ENCODE data around the gene CCNDBP1.

CCNDBP1 gene

DNA sequence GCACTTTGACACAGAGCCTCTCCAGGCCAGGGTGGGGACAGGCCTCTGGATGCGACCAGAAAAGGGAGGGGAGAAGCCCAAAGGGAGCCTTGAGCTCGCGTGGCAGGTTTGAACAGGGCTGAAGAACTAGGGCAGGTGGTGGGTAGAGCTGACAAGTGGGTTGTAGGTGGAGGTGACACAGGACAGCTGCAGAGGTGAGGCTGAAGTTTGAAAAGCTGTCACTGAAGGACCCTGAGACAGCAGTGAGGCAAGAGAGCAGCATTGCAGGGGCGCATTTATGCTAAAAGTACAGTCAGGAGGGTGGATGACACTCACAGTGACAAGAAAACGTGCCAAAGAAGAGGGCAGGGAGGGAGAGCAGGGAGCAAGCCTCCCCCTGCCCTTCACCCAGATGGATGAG lies 57.4 kb downstream of the CCNDBP1 start:
- H3K79me2 ChIP-seq (ENCODE audit: control insufficient read depth, low read length), result no peaks in the 10 kb centered on the region
- no peaks in the 10 kb centered on the region for H3F3A ChIP-seq (ENCODE audit: control insufficient read depth, insufficient read depth)
- no peaks in the 10 kb centered on the region for H3K36me3 ChIP-seq (ENCODE audit: control insufficient read depth, low read length)
- H3K4me1 ChIP-seq (ENCODE audit: control insufficient read depth, low read length), result no peaks in the 10 kb centered on the region
- no peak overlapping the region for H3K27ac ChIP-seq (ENCODE audit: low read depth, low read length)
- H3K27me3 ChIP-seq (ENCODE audit: control insufficient read depth, low read length), result peaks cover 40% of the 10 kb centered on the region
- no peaks in the 10 kb centered on the region for H3K9me2 ChIP-seq (replicated peaks; ENCODE audit: control insufficient read depth, low read length)
- no peak overlapping the region for H3K4me3 ChIP-seq (ENCODE audit: low read length)
- TF ChIP-seq CTCF (IDR thresholded peaks at IDR 0.05; ENCODE audit: low read depth, low read length, poor library complexity, severe bottlenecking) (no peak), EZH2phosphoT487 (IDR thresholded peaks at IDR 0.05; ENCODE audit: borderline replicate concordance, low read length) (no peak)
- H3K4me2 ChIP-seq (ENCODE audit: low read length), result no peak overlapping the region
- H4K20me1 ChIP-seq (ENCODE audit: control insufficient read depth, insufficient read depth, low read depth, low read length), result no peaks in the 10 kb centered on the region
- H3K9me3 ChIP-seq (ENCODE audit: control insufficient read depth, insufficient read depth, low read length), result no peaks in the 10 kb centered on the region

- Histone ChIP-seq H3K27me3 (ENCODE audit: control insufficient read depth, low read length) (peaks cover 40% of the 10 kb centered on the region), H3K4me2 (ENCODE audit: low read length) (no peak overlapping the region), H3K79me2 (ENCODE audit: control insufficient read depth, low read length) (no peaks in the 10 kb centered on the region)
Measured at GRCh38 chr15:43243020-43243645, 57.9 kb downstream of the CCNDBP1 start.

GRCh38 chr15:43244092-43244491 lies 58.9 kb downstream of the CCNDBP1 start:
- no peak overlapping the region for H3K27ac ChIP-seq (ENCODE audit: low read depth, low read length)
- no peaks in the 10 kb centered on the region for H3K9me2 ChIP-seq (replicated peaks; ENCODE audit: control insufficient read depth, low read length)
- H3K4me2 ChIP-seq (ENCODE audit: low read length), result no peak overlapping the region
- H3F3A ChIP-seq (ENCODE audit: control insufficient read depth, insufficient read depth), result no peaks in the 10 kb centered on the region
- TF ChIP-seq CTCF (IDR thresholded peaks at IDR 0.05; ENCODE audit: low read depth, low read length, poor library complexity, severe bottlenecking) (no peak), EZH2phosphoT487 (IDR thresholded peaks at IDR 0.05; ENCODE audit: borderline replicate concordance, low read length) (no peak)
- H3K79me2 ChIP-seq (ENCODE audit: control insufficient read depth, low read length), result no peaks in the 10 kb centered on the region
- H3K36me3 ChIP-seq (ENCODE audit: control insufficient read depth, low read length), result no peaks in the 10 kb centered on the region
- H3K4me1 ChIP-seq (ENCODE audit: control insufficient read depth, low read length), result no peaks in the 10 kb centered on the region
- H4K20me1 ChIP-seq (ENCODE audit: control insufficient read depth, insufficient read depth, low read depth, low read length), result no peaks in the 10 kb centered on the region
- H3K4me3 ChIP-seq (ENCODE audit: low read length), result no peak overlapping the region
- H3K9me3 ChIP-seq (ENCODE audit: control insufficient read depth, insufficient read depth, low read length), result no peaks in the 10 kb centered on the region
- peaks cover 40% of the 10 kb centered on the region for H3K27me3 ChIP-seq (ENCODE audit: control insufficient read depth, low read length)

More at GRCh38 chr15:43243020-43243645, 57.9 kb downstream of the CCNDBP1 start:
- no peaks in the 10 kb centered on the region for H3K9me2 ChIP-seq (replicated peaks; ENCODE audit: control insufficient read depth, low read length)
- no peaks in the 10 kb centered on the region for H3K36me3 ChIP-seq (ENCODE audit: control insufficient read depth, low read length)
- H3K4me1 ChIP-seq (ENCODE audit: control insufficient read depth, low read length), result no peaks in the 10 kb centered on the region
- TF ChIP-seq EZH2phosphoT487 (IDR thresholded peaks at IDR 0.05; ENCODE audit: borderline replicate concordance, low read length) (no peak), CTCF (IDR thresholded peaks at IDR 0.05; ENCODE audit: low read depth, low read length, poor library complexity, severe bottlenecking) (no peak)
- H3K9me3 ChIP-seq (ENCODE audit: control insufficient read depth, insufficient read depth, low read length), result no peaks in the 10 kb centered on the region
- no peaks in the 10 kb centered on the region for H4K20me1 ChIP-seq (ENCODE audit: control insufficient read depth, insufficient read depth, low read depth, low read length)
- H3K4me3 ChIP-seq (ENCODE audit: low read length), result no peak overlapping the region
- H3F3A ChIP-seq (ENCODE audit: control insufficient read depth, insufficient read depth), result no peaks in the 10 kb centered on the region
- no peak overlapping the region for H3K27ac ChIP-seq (ENCODE audit: low read depth, low read length)

Data from DOHH2 (cell line).